COR-L47 (cell line): ENCODE results near the gene TDRD9.

Source experiments
- DNase-seq: peaks from one replicate; lab custom pipeline; 2025; lab: John Stamatoyannopoulos, UW

Gene TDRD9

GRCh38 chr14:104093366-104094055 is 165.3 kb downstream of the TDRD9 start:
- no peak for DNase-seq

- no peak for DNase-seq
Measured at GRCh38 chr14:104094056-104094708, 165.9 kb downstream of the TDRD9 start.

GRCh38 chr14:104094709-104095425 is 166.6 kb downstream of the TDRD9 start:
- peak; percentile 76 for DNase-seq

GRCh38 chr14:104095426-104096310 is 167.4 kb downstream of the TDRD9 start:
- no peak for DNase-seq

GRCh38 chr14:104096318-104096717 is 168.1 kb downstream of the TDRD9 start:
- no peak for DNase-seq

GRCh38 chr14:104096751-104097700 is 168.8 kb downstream of the TDRD9 start:
- DNase-seq = peak; percentile 41

GRCh38 chr14:104098272-104099095 is 170.2 kb downstream of the TDRD9 start:
- no peak for DNase-seq

GRCh38 chr14:104099096-104100041 is 171.1 kb downstream of the TDRD9 start:
- no peak for DNase-seq

- DNase-seq = no peak
Measured at GRCh38 chr14:104100171-104101085, 172.2 kb downstream of the TDRD9 start.

- no peak for DNase-seq
Measured at GRCh38 chr14:104101086-104101621, 172.9 kb downstream of the TDRD9 start.

GRCh38 chr14:104101651-104102281 is 173.5 kb downstream of the TDRD9 start:
- DNase-seq = no peak
